Stimulated activated CD4-positive, alpha-beta T cell treated with anti-CD3 and anti-CD28 coated beads, TNF-alpha, amount 100 ng/mL, for 24 hours (primary cell): ENCODE measurements around the gene IFIT3.
"Not testable (repeated sequence)": the region's sequence is repeated elsewhere in the genome, so short reads cannot be mapped to it uniquely, and the experiment has no call there.

Experiments used
- DNase-seq, 3 experiments: peaks; one replicate each; pipeline ENCODE4 v3.0.0-alpha.2; 2020; ENCODE audit warnings: low read depth in 3 of 3

IFIT3 gene

GRCh38 chr10:89304026-89304425 is 23.8 kb upstream of the IFIT3 start:
- DNase-seq: no peak

- DNase-seq: no peak
Observed at GRCh38 chr10:89304446-89304845, 23.4 kb upstream of the IFIT3 start.

GRCh38 chr10:89304925-89305324 is 22.9 kb upstream of the IFIT3 start:
- DNase-seq: no peak

GRCh38 chr10:89305766-89306433 is 21.9 kb upstream of the IFIT3 start:
- DNase-seq: no peak

- no peak for DNase-seq
Observed at GRCh38 chr10:89306434-89307268, 21.1 kb upstream of the IFIT3 start.

GRCh38 chr10:89307269-89307577 is 20.6 kb upstream of the IFIT3 start:
- no peak for DNase-seq

GRCh38 chr10:89308266-89308665 is 19.5 kb upstream of the IFIT3 start:
- DNase-seq: no peak

GRCh38 chr10:89308736-89309135 is 19.1 kb upstream of the IFIT3 start:
- no peak for DNase-seq

- no peak for DNase-seq
Observed at GRCh38 chr10:89309156-89310055, 18.4 kb upstream of the IFIT3 start.

- DNase-seq: no peak
Observed at GRCh38 chr10:89310056-89310893, 17.5 kb upstream of the IFIT3 start.

GRCh38 chr10:89312973-89313372 is 14.8 kb upstream of the IFIT3 start:
- no peak for DNase-seq

- no peak for DNase-seq
Observed at GRCh38 chr10:89314676-89315075, 13.1 kb upstream of the IFIT3 start.

- DNase-seq: not testable (repeated sequence)
Observed at GRCh38 chr10:89318047-89318446, 9.8 kb upstream of the IFIT3 start.

- not testable (repeated sequence) for DNase-seq
Observed at GRCh38 chr10:89325081-89325480, 2.7 kb upstream of the IFIT3 start.

GRCh38 chr10:89325856-89326255 is 1.9 kb upstream of the IFIT3 start:
- not testable (repeated sequence) for DNase-seq

- DNase-seq: no peak
Observed at GRCh38 chr10:89329151-89329550, 1.4 kb downstream of the IFIT3 start.

- not testable (repeated sequence) for DNase-seq
Observed at GRCh38 chr10:89330014-89330413, 2.2 kb downstream of the IFIT3 start.

GRCh38 chr10:89330537-89331212 is 2.9 kb downstream of the IFIT3 start:
- DNase-seq: no peak

- DNase-seq: not testable (repeated sequence)
Observed at GRCh38 chr10:89331487-89332122, 3.8 kb downstream of the IFIT3 start.

- no peak for DNase-seq
Observed at GRCh38 chr10:89332123-89332633, 4.4 kb downstream of the IFIT3 start.
